Activated CD4-positive, CD25-positive, alpha-beta regulatory T cell treated with anti-CD3 and anti-CD28 coated beads, Interleukin-2, amount 50 U/mL, for 16 hours (primary cell): ENCODE results near the gene SLC24A1.
A peak's percentile ranks its signal among the peaks of the same experiment; 100 is the strongest.
"Not testable (repeated sequence)": the region's sequence is repeated elsewhere in the genome, so short reads cannot be mapped to it uniquely, and the experiment has no call there.

ENCODE experiments used
- DNase-seq: peaks from one replicate; pipeline ENCODE4 v3.0.0-alpha.2; 2020; ENCODE audit warnings: low read depth, low spot score

SLC24A1 gene

DNA sequence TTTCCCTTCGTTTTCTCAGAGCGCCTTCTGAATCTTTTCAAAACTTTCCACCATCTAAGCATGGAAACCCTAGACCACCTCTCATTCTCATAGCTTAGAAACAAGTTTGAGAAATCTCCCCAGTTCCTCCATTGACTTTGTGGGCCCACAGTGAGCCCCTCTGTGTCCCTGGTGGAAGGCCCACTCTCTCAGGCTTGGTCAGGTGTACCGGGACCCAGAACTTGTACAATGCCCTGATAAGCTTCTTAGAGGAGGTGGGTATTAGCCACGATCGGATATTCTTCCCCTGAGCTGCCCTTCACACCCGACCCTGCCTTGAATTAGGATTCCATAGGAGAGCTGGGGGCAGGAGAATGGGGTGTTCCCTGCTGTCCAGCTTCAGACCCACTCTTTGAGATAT, at the start of gene SLC24A1:
SLC24A1 (plus strand) TSS at position 301 of the 400 bp plus-strand sequence. CDS start 2,143 bp downstream, outside the sequence.
- DNase-seq = no peak

DNA sequence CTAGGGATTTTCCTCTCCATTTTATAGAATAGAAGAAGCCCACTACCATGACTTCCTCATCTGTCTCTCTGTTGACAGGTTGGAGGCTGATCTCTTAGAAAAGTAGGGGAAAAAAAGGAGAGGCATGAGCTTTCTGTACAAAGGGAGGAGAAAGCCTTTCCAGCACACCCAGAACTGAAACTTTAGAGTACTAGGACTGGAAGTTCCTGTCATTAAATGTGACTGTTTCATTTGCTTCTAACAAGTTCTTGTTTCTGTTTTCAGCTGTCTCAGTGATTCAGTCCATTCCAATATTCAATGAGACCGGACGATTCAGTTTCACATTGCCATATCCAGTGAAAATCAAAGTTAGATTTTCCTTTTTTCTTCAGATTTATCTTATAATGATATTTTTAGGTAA, 49.8 kb upstream of the SLC24A1 start:
- no peak for DNase-seq

DNA sequence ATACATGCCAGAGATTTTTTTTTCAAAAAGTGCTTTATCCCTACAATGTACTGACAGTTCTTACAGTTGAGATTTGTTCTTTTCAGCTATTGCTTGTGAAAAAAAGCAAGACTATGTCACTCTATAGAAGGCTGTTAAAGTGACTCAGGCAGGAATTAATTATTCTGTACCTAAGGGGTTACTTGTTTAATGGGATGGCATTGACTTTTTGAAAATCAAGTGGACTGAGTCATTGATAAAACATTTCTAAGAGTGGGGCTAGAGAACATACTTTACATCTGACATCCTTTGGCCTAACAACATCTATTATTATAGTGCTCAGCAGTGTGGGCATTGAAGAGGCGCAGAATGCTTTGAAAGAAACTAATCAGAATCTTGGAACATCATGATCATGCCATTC, 45.1 kb upstream of the SLC24A1 start:
- no peak for DNase-seq

DNA sequence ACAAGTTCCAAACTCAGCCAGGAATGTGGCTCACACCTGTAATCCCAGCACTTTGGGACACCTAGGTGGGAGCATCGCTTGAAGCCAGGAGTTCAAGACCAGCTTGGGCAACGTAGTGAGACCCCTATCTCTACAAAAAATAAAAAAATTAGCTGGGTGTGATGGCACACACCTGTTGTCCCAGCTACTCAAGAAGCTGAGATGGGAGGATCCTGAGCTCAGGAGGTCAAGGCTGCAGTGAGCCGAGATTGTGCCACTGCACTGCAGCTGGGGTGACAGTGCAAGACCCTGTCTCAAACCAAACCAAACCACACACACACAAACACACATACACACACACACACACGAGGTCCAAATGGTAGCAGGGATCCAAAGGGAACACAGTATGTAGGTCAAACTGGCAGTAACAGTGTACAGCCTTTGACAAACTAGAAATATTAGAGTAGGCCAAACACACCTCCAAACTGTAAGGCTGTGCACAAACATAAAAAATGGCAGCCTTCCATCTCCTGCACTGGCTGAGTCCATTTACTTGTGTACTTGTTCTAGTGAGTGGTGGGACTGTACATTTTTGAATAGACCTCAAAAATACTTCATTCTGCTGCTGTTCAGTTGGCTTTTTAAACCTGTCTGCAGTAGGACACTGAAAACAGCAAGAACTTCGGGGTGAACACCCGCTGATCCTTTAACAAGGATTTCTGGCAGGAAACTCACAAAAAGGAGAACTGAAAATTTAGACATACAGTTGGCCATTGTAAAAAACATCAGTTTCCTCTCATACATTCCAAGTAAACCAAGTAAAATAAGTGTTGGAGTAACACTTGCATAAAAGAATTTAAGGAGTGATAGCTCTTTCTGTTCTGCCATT, 44.4 kb upstream of the SLC24A1 start:
- DNase-seq = no peak

GRCh38 chr15:65578904-65579728, 42.6 kb upstream of the SLC24A1 start:
- no peak for DNase-seq

- DNase-seq = no peak
Measured at GRCh38 chr15:65579762-65580161, 42.0 kb upstream of the SLC24A1 start.

DNA sequence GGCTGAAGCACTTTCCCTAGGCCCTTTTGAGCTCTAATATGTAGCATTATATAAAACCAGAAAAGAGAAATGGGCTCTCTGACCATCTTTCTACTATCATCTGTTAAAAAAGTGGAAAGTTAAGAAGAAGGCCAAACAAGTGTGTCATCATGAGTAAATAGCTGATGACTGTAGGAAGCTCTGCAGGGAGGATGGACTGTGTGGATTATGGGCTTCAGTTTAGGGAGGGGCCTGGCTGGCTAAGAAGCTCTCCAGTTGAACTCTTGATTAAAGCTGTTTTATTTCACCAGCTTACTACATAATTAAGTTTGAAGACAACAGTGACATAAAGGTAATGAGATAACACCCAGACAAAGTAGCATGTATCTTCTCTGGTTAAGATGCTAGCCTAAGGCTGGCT, 41.5 kb upstream of the SLC24A1 start:
- no peak for DNase-seq

DNA sequence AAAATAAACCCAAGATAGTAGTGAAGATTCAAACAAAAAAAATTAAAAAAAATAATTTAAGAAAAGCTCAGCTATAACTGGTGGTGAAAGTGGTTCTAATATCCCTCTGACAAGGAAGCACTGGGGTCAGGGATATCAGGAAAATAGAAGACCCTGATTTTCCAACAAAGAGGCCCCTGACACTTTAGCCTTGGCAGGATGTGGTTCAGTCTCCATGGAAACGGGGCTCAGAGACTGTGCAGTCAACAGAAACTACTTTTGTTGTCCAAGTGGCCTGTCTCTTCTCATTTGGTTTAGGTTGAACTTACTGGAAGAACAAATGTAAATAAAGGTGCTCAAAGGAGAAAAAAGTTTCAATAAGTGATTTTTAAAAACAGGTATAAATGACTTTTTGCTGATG, 38.0 kb upstream of the SLC24A1 start:
- DNase-seq = peak; percentile 9

- no peak for DNase-seq
Measured at GRCh38 chr15:65584241-65584640, 37.5 kb upstream of the SLC24A1 start.

DNA sequence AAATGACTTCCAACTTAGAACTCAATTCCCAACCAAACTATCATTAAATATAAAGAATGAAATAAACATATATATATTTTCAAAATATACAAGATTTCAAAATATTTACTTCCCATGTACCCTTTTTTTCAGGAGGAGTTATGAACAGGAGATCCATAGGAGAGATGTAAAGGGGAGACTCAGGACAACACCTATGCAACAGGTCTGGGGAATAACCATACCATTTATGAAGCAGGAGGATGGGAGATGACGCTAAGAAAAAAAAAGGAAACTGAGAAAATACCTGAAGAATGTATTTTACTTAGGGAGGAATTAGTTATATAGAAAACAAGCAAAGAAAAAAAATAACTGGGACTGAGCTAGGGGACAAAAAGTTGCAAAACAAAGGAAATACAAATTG, 34.6 kb upstream of the SLC24A1 start:
- no peak for DNase-seq

GRCh38 chr15:65595960-65596359, 25.8 kb upstream of the SLC24A1 start:
- DNase-seq = no peak

DNA sequence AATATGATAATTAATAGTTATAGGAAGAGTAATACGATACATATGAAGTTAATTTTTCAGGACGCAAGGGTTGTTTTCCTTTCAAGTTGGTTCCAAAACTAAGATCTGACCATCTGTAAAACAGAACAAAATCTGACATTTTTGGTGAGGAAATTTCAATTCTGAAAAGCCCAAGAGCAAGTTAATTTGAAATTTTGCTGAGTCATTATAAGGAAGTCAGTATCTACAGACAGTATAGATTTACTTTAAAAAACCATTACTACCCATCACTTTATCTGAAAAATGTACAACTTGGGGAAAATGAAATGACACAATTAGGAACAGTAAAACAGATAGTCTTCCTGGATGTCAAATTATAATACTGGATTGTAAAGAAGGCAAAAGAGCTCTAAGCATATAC, 23.3 kb upstream of the SLC24A1 start:
- DNase-seq = no peak

DNA sequence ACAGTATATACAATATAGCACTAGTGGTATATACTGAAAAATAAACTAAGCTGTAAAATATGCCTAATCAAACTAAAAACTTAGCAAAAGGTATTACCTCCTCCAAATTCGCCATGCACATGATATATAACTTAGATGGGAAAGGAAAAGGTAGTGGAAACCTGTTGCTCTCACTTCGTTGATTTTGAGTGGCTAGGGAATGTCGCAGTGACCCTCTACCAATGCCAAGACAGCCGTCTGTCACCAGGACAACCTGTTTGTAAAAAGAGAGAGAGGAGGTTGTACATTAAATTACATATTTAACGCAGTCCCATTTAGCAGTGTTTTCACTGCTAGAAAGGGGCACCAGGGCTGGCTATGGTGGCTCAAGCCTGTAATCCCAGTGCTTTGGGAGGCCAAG, 22.1 kb upstream of the SLC24A1 start:
- no peak for DNase-seq

DNA sequence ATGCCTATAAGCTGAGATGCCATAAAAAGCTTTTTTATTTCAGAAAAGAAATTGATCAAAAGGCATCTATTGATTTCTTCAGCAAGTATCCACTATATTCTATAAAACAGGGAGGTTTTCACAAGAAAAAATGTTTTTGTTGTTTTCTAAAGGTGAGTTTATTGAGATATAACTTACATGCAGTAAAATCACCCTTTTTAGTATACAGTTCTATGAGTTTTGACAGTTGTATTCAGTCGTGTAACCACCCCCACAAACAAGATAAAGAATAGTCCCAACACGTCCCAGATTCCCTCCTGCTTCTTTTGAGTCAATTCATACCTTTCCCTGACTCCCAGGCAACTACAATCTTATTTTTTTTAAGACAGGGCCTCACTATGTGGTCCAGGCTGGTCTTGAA, 18.6 kb upstream of the SLC24A1 start:
- DNase-seq = no peak

- DNase-seq = no peak
Measured at GRCh38 chr15:65603559-65603958, 18.2 kb upstream of the SLC24A1 start.

DNA sequence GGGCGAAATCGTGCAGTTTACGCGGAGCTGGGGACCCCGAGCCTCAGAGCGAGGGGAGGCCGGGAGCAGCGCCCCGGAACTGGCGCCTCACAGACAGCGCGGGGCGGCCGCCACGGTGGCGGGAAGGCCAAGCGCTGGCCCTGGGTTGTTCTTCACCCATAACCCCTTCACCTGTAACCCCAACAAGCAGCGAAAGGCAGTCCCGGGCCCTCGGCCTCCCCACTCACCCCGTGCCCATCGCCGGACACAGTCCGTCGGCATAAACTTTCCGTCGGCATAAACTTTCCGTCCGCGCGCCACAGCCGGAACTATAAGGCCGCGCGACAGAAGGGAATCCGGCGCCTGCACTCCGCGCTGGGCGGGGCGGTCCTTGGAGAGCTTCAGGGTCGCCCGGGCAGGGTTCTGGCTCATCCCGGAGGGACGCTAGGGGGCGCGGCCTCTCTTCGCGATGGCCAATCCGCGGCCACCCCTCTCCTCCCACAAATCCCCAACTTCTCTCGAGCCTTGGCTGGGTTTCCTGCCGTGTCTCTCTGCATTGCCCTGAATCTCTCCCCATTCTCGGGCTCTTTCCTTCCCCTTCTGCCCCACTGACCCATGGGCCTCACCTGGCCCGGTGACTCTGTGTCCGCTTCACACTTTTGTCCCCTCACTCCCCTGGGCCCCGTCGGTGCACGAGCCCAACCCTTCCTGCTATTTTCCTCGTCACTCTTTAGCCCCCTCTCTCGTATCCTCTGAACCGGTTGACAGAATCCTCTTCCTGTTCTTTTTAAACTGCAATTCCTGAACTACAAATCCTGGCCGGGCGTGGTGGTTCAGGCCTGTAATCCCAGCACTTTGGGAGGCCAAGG, 10.6 kb upstream of the SLC24A1 start, which contains the start of gene INTS14:
INTS14 (minus strand) TSS at position 261 of the 848 bp plus-strand sequence. CDS start 3,751 bp downstream, outside the sequence.
- peak; percentile 84 for DNase-seq

DNA sequence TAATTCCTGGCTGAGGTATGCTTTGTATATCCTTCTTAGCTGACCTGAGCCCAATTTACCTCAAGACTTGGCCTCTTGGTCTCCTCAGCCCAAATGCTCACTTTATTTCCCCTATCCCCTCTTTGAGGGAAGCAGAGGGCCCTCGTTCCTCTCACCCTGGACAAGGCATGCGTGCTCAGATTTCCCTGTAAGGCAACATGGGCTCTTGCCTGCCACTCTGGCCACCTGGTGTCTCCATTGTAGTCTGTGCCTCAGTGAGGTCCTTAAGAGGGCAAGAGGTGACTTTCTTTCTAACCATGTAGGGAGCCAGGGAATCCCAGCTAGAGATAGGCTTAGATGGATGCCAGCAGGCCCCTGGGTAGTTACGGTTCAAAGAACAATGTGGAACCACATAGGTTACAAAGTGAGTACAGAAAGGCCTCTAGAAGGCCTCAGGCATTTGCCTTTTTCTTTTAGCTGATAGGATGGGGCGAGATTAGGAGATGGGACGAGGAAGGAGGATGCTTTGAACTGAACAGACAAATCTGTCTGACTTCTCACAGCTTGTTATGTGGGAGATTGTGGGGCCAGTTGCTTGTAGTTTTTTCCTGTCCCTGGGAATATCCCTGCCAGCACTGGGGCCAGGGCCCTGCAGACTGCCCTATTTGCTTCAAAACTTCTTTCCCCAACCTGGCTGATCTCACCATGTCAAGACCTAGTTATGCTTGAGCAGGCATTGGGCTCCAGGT, 9.7 kb upstream of the SLC24A1 start:
- DNase-seq = no peak

GRCh38 chr15:65612616-65612946, 9.2 kb upstream of the SLC24A1 start:
- DNase-seq = no peak

GRCh38 chr15:65612949-65613744, 8.6 kb upstream of the SLC24A1 start:
- no peak for DNase-seq

- not testable (repeated sequence) for DNase-seq
Measured at GRCh38 chr15:65615887-65616286, 5.9 kb upstream of the SLC24A1 start.
